Stimulated activated CD4-positive, alpha-beta T cell treated with anti-CD3 and anti-CD28 coated beads, Interleukin-15, amount 100 ng/mL, for 24 hours (primary cell): ENCODE data around the gene MS4A7.
"Not testable (repeated sequence)": the region's sequence is repeated elsewhere in the genome, so short reads cannot be mapped to it uniquely, and the experiment has no call there.

Source experiments
- DNase-seq: peaks from one replicate; pipeline ENCODE4 v3.0.0-alpha.2; 2020

Gene MS4A7, protein sequence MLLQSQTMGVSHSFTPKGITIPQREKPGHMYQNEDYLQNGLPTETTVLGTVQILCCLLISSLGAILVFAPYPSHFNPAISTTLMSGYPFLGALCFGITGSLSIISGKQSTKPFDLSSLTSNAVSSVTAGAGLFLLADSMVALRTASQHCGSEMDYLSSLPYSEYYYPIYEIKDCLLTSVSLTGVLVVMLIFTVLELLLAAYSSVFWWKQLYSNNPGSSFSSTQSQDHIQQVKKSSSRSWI

DNA sequence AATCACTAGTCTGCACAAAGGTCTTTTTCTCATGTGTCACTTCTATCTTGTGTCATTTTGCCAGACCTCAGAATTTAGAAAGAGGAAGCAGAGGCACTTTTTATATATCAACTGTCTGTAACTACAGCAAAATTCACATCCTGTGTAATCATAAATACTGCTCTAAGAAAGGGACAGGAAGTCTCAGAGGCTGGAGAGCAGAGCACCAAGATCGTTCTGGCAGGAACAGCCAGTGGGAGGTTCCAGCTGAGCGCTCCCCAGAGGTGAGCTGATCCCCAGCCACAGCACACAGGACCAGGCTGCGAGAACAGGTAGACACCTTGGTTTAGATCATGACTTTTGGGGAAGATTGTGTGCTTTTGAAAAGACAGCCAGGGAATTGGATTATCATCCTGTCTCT, at the start of gene MS4A7:
TSS of gene MS4A7 (plus strand) at position 179 of the 400 bp plus-strand sequence. CDS start 4,610 bp downstream, outside the sequence.
- no peak for DNase-seq

DNA sequence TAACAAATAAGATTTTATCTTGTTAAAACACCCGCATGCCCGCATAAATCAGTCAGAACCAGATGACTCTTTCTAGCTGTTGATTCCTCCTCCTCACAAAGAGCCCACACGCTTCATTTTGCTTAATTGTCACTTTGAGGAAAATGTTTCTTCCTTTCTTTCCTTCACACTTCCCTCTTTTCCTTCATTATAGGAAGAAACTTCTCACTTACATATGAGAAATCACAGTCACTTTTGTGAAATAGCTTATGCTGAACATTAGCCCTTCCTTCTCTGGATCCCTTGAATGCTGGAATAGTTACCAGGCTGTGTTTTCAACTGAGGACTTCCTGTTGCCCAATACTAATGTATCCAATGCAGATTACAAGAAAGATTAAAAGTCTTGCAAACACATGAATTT, 45.5 kb upstream of the MS4A7 start:
- no peak for DNase-seq

GRCh38 chr11:60334005-60334620, 44.2 kb upstream of the MS4A7 start:
- peak; percentile 78 for DNase-seq

DNA sequence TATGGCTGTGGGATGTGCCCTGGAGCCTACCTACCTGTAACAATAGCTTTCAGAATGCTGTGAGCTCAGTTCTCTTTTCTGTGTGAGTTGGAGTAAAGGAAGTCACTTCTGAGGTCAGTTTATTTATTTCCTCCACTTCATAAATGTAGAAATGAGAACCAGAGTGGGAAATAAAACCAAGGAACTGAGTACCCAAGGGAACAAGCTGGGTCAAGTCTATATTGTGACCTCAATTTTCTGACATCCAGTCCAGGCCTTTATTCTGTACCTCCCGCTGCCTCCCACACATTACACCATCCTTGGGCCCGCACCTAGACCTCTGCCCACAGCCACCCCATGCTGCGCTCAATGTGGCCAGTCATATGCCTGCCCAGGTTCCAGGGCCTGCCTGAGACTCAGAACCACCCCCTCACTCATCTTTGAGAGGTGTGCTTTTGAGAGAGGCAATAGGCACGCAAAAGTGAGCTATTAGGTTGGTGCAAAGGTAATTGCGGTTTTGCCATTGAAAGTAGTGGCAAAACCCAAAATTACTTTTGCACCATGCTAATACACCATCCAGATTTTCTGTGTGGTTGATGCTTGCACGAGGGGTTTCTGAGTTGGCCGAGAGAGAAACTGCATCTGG, 41.5 kb upstream of the MS4A7 start:
- no peak for DNase-seq

DNA sequence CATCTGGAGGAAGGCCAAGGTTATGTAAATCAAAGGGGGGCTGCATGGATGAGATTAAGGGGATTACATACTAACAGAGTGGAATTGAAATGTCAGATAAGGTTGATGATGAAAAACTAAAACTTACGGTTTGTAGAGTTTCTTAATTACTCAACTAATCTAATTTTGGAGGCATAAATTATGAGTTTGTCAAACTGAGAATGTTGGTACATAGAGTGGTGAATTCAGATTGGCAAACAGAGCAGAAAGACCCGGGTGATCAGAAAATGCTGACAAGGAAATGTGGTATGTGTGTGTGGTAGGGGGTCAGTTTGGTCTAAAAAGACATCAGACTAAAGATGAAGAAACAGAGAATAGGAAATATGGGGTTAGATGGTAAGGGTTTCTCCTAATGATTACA, 40.3 kb upstream of the MS4A7 start:
- DNase-seq = no peak

DNA sequence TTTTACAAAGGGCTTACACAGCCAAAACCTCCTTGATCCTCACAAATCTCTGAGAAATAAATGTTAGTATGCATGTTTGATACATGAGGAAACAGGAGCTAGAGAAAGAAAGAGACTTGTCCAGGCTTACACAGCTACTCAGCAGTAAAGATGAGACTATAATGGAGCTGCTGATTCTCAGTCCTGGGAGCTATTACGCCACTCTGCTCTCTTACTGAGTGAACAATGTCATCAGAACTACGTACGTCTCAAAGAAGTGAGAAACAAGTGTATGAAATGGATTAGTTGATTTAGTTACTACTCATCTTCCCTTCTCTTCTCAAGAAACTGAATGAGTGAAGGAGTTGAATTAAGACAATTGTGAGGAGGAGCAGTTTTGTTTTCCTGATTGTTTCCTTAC, 39.0 kb upstream of the MS4A7 start:
- DNase-seq = no peak

DNA sequence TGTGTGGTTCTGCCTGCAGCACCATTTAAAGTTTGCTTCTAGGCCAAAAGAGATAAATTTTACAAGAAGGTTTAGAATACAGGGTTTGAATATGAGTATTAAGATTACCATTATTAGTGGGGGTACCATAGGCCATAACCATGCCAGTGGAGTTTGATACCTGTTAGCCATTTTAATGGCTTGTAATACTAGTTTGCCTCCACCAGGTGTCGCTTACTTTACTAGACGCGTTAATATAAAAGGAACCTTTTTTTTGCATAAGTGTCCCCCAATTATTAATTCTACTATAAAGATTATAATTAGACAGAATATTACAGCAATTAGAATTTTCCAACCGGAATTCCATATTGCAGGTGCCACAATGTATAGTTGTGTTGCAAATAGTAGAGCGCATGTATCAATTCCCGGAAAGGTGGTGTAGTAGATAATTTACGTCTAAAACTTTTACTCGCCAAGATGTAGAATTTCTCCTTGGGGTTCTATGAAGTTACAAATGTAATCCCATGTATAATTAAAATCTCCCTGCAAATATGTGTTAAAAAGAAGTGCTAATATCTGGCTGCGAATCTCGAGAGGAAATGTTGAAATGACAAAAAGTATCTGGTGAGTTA, 35.1 kb upstream of the MS4A7 start:
- DNase-seq = no peak

- DNase-seq = no peak
Measured at GRCh38 chr11:60344146-60344545, 34.2 kb upstream of the MS4A7 start.

- DNase-seq = peak; percentile 44
Measured at GRCh38 chr11:60345489-60345888, 32.8 kb upstream of the MS4A7 start.

GRCh38 chr11:60347084-60347797, 31.1 kb upstream of the MS4A7 start:
- DNase-seq = no peak

DNA sequence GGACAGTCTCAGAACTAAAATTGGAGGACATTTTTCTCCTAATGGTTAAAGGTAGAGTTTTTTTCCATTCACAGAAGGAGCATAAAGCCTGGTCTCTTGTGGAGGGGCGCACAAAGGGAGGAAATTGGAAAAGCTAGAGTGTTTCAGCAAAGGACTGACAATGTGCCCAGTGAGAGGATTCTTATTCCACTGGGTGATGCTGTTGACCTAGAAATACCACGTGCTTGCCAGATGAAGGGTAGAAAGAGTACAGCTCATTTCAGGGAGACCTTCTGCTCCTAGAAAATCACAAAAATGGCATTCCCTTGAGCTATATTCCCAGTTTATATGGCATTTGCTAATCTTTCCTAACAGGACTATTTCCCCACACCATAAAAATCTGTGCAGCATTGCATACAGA, 30.2 kb upstream of the MS4A7 start:
- no peak for DNase-seq

- DNase-seq = no peak
Measured at GRCh38 chr11:60349990-60350389, 28.3 kb upstream of the MS4A7 start.

GRCh38 chr11:60357771-60358170, 20.6 kb upstream of the MS4A7 start:
- no peak for DNase-seq

DNA sequence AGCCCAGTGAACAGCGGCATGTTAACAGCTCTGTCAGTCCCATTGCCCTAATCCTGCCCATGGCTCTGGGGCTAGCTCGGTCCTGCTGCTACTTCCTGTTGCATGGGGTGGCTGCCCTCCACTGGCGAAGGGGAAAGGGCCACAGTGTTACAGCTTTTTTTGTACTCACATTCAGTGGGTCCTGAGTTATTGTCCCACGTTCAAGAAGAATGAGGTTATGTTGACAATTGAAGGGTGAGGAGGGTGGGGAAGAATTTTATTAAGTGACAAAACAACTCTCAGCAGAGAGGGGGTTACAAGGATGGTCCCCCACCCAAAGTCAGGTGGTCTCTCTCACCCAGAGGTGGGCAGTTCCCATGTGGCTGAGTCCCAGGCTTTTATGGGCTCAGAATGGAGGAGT, 17.7 kb upstream of the MS4A7 start:
- DNase-seq = no peak

DNA sequence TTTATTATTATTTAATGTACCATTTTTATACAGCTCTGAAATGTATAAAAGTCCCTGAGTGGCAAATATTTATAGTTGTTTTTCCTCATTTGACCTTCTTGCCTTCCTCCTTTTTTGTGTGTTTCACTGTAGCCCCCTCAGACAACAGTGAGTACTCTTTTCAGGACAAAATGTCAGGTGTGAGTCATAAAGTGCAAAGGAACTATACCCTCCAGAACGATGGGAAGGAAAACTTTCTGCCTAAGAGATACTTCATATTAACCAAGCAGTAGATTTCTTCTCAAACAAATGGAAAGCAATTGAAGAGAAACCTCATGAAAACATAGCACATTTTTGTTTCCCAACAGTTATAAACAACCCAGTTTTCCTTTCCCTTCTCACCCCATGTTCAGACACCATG, 16.1 kb upstream of the MS4A7 start:
- DNase-seq = no peak

DNA sequence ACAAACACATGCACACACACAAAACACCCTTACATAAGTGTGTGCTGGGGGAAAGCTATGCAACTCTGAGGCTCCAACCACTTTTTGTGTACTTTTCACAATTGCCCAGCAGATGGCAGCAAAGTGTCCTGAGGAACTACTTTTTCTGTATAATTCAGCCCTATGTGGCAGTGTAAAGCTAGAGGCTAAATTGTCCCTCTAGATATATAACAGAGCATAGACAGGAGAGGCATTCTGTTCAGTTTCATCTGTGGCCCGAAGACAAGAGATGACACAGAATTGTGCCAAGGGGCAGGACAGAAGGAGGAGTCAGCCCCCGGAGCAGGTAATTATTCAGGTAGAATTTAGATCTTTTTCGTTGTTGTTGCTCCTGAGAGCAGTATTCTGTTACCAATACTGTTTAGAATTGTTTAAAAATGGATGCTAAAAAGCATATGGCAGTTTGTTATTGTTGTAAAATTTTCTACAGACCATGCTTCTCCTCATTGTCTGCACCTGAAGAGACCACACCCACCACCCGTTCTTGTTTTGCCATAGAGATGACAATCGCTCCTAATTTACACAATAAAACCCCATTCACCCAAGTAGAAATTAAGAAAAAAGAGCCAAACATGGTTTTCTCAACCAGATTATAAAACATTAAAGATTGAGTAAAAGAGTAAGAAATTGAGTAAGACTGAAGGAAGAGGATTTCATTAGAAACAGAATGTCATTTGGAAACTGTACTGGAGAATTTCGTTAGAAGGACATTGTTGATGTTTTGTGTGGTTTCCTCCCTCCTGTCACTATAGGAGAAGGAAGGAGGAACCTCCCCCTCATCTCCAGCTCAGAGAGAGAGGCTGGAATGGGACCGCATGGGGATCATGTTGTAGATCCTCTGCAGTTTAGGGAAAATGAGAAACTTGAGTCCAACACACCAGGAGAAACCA, 14.5 kb upstream of the MS4A7 start:
- peak; percentile 70 for DNase-seq

DNA sequence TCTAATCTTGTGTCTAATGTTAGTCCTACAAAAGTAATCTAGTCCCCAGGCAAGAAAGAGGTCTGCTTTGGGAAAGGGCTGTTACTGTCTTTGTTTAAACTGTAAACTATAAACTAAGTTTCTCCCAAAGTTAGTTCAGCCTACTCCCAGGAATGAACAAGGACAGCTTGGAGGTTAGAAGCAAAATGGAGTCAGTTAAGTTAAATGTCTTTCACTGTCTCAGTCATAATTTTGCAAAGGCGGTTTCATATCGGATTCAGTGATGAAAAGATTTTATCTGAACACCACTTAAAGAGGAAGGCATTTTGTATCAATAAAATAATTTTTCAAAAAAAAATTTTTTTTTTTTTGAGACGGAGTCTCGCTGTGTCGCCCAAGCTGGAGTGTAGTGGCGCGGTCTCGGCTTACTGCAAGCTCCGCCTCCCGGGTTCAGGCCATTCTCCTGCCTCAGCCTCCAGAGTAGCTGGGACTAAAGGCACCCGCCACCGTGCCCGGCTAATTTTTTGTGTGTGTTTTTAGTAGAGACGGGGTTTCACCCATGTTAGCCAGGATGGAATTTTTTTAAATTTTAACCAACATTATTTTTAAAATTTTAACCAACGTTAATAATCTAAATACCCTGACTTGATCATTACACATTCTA, 11.9 kb upstream of the MS4A7 start:
- DNase-seq = not testable (repeated sequence)

DNA sequence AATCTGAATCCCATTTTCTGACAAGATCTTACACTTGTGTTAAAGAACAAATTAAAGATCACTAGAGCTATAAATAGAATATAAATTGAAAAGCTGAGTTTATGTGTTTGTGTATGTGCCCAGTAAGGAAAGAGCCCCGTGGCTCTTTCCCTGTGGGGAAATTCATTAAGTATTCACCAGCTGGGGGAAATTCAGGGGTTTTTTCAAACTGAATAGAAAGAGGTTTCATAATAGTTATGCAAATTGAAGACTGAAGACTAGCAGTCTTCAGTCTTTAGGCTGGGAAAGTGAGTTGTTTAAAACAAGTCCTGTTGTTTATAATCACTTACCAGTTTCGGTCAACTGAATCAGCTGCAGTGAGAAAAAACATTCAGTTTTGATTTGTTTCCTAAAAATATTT, 11.3 kb upstream of the MS4A7 start:
- no peak for DNase-seq

GRCh38 chr11:60367896-60368295, 10.4 kb upstream of the MS4A7 start:
- no peak for DNase-seq

DNA sequence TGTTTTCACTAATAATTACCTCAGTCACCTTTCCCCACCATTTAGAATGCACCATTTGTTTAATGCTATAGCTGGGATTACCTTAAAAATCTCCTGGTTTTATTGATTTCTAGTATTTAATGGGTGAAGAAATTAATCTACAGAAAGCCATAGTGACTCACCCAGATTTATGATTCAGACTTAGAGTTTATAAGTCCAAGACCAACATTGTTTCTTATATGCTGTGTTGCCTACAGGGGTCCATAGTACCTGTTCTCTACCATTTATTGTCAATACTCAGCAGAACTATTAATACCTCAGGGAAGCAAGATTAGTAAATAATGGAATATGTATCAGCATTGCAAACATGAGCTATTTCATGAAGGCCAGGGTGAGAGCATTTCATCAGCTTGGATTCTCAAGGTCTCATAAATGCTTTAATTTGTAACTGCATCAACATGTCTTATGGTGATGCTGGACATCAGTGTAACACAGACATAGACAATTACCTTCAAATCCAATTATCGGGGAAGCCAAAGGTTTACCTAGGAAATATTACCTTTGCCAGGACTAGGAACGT, 8.0 kb upstream of the MS4A7 start:
- DNase-seq = no peak

DNA sequence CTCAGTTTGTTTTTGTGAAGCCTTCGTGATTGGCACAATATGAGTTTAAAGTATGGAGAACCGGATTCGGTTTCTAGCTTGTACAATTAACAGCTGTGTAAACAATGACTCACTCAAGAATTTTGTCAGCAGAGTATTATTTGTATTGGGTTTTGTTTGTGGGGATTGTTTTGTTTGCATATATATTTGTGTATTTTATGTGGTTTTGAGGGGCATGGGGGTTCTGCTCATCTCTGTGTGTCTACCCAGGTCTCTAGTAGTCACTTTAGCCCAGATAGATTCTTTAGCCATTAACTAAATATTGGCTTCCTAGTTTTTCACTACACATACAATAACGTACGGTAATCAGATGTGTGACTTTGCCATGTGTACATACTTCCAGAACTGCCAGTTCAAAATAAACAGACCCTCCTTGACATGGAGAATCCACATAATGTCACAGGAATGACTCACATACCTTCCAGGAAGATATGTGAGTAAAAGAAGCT, 7.5 kb upstream of the MS4A7 start:
- no peak for DNase-seq
